GM18951 (cell line): Measurements from ENCODE around the gene LRP1.

ENCODE experiments used
- POLR2A ChIP-seq: IDR thresholded peaks from 4 replicates; pipeline ENCODE4 v1.6.1; 2011; ENCODE audit warnings: mild to moderate bottlenecking; ENCODE audit not compliant: insufficient read length, insufficient read depth; ENCODE audit errors: extremely low read depth
- in situ Hi-C: fragments of 300-500 bp; cut with MboI; formaldehyde crosslinking; loops from one replicate; pipeline ENCODE4 v1.12.0; 2022; ENCODE audit warnings: low sequenced_read_pairs, mixed read lengths, inconsistent platforms; ENCODE audit not compliant: unreplicated experiment

LRP1 gene

DNA sequence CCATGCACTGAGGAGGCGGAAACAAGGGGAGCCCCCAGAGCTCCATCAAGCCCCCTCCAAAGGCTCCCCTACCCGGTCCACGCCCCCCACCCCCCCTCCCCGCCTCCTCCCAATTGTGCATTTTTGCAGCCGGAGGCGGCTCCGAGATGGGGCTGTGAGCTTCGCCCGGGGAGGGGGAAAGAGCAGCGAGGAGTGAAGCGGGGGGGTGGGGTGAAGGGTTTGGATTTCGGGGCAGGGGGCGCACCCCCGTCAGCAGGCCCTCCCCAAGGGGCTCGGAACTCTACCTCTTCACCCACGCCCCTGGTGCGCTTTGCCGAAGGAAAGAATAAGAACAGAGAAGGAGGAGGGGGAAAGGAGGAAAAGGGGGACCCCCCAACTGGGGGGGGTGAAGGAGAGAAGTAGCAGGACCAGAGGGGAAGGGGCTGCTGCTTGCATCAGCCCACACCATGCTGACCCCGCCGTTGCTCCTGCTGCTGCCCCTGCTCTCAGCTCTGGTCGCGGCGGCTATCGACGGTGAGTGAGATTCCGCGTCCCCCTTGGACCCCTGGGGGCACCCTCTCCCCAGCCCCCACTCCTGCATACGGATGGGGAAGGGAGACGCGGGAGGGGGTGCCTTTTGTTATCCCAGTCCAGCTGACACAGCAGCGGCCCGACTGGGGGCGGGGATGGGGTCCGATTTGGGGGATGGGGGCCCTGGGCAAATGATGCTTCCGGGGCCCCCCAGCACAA lies 400 bp downstream of the LRP1 start:
- TF ChIP-seq POLR2A = no peak
- in situ Hi-C loops = no loop called here

DNA sequence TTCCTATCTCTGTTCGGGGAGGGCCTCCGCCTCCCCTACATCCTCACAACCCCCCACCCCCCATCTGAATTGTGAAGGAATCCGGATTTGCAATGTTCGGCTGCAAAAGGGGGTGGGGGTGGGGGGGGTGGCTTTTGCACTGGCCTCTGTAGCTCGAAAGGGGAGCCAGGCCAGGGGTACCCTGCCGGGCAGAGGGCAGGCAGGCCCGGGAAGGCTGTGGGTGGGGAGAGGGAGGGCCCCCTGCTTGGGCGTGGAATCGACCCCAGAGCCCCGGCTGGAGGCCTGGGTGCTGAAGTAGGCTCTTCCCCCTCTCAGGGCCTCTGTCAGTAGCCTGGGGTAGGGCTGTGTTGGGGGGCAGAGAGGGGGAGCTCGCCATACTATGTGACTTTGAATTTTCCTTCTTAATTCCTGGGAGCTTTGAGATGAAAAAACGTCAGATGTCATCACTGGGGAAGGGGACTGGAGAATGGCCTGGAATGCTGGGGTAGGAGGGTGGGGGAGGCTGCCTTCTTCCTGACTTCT lies 1.1 kb downstream of the LRP1 start:
- TF ChIP-seq POLR2A = no peak
- in situ Hi-C loops = no loop called here

DNA sequence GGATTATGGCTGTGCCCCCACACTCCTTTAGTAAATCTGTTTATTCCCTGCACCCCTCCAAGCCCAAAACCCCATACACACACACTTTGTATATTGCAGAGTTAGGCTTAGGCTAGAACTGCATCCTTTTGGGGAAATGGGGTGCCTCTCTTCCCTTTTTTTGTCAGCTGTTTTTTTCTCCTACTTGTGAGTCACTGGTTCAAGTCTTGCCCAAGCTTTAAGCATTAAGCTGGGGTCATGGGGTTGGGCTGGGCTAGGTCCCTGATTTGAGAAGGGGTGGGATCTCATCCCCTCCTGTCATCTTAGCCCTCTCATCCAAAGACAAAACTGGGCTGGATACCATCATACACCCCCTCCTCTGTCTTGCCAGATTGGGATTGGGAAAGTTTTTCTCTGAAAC lies 1.6 kb downstream of the LRP1 start:
- in situ Hi-C loops = no loop called here
- no peak for TF ChIP-seq POLR2A

DNA sequence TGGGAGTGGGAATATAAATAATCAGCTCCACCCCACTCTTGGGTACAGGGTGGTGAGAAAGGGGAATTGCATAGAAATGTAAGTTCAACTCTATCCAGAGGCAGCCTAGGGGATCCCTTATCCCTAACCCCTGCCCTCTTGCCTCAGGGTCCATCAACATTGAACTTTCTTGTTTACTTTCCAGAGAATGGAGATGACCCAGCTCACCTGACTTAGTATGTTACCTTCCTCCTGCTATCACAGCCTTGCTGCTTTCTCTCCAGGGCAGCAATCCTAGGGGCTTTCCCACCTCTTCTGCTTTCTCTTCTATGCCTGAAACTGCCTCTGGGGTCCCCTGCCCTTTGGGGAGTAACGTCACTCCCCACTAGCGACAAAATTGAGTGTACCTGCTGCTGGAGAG lies 2.7 kb downstream of the LRP1 start:
- in situ Hi-C loops = no loop called here
- no peak for TF ChIP-seq POLR2A

DNA sequence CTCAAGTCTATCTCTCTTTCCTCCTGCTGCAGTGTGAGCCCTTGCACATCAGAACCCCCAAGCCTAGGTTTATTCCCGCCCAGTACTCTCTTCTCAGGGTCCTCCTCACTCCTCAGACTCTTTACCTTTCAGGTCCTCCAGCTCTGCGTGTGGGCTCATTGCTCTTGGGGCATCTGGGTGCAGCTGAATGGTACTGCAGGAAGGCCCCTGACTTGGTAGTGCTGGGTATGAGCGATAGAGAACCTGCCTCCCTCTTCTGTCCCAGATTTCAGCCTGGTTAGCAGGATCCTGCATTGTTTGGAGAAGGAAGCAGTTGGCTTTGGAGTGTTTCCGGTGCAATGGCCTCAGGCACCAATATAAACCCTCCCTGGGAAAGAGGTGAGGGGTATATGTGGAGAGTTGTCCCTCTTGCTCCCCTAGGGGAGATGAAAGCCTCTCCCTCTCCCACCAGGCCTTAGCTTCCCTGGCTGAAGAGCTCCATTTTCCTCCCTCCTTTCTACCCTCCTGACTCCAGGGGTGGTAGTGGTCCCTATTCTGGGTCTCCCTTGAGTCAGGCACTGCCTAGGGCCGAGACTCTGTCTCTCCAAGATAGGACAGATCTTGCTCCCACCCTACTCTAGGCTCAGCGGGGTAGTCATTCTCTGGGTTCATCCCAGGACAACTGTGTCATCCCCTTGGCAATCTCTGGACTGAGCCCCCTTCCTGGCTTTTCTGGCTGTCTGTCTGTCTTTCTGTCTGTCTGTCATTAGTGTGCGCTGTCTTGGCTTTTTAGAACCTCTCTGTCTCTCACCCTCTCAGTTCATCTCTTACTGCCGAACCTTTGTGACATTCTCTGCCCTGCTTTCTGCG lies 3.8 kb downstream of the LRP1 start:
- no peak for TF ChIP-seq POLR2A

DNA sequence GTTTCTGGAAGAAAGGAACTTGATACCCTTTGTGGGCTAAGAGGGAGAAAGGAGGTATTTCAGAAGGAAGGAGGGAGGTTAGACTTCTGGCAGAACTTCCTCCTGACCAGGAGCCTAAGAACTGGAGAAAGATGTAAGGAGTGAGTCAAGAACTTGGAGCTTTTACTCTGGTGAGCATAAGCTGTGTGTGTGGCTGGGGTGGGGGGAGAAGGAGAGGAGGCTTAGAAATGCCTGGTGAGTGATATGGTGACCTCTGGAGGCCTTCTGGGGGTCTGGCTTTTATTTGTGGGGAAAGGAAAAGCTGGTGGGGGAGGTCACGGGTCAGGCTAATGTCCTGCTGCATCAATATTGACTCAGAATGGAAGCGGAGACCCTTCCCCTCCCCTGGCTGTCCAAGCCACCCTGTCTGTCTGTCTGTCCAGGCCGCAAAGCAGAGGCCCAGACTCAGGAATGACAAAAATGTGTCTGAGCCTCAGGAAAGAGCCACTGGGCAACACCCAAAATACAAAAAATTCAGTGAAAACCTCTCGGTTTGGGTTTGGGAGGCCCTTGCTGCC lies 4.8 kb downstream of the LRP1 start:
- in situ Hi-C loops = no loop called here
- TF ChIP-seq POLR2A = no peak

More for the DNA sequence above, 3.8 kb downstream of the LRP1 start:
- in situ Hi-C loops = no loop called here

DNA sequence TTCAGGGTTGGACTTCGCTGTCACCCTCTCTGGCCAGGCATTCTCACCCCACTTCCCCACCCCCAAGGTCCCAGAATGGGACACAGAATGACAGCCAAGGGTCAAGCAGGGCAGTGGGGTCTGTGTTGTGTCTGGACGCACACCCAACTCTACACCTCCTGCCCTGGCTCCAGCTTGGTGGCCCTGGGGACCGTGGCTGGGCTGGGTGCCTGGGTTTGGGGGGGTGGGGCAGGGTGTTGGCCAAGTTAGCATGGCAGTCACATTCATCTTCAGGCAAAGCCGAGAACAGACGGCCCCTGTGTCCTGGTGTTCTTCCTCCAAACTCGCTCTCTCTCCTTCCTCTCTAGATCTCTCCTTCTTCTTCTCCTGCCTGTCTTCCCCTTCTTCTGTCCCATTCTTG lies 5.6 kb downstream of the LRP1 start:
- TF ChIP-seq POLR2A = no peak
- in situ Hi-C loops = no loop called here

DNA sequence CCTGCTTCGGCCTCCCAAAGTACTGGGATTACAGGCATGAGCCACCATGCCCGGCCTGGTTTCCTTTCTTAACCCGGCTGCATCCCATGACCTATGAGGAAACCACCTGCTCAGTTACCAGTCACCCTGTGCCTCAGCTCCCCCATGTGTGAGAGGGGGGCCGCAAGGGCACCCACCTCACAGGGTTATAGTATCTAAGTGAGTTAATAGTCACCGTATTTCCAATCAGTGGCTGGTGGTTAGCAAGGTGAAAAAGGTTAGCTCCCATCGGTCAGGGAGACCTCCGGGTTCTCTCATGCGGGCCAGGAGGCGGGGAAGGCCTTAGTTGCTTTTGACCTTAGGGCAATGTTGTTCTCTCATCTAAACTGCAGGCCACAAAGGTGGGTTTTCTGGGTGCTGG lies 6.7 kb downstream of the LRP1 start:
- in situ Hi-C loops = no loop called here
- TF ChIP-seq POLR2A = no peak

DNA sequence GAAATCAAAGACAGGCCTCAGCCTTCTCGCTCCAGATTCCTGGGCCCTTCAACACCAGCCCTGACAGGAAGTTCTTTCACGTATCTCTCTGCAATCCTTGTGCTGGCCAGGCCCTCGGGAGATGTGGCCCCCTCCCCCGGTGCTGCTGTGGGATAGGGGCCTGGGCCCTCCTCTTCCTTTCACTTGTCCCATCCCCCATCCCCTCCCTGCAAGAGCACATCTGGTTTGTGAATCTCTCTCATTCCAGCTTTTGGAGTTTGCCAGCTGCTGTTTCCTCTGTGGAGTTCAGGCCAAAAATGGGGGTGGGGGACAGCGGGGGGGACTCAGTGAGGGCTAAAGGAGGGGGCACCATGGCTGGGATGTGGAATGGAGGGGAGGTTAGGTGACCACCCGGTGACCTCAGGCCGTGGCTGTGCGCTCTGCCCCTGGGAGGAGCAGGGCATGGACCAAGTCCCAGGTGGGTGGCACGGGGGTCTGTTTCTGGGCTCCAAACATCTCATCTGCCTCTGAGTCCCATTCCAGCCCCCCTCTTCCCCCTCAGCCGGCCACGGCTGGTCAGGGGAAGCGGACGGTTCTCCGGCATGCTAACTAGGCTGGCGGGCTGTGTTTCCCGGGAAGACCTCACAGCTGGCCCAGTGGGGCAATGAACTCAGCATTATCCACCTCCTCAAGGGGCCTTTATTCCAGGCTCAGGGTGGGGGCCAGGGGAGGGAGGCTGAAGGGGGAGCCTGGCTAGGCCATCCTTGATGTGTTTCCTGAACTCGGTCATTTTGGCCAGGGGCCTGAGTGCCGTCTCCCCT lies 7.4 kb downstream of the LRP1 start:
- TF ChIP-seq POLR2A = no peak
- in situ Hi-C loops = no loop called here

DNA sequence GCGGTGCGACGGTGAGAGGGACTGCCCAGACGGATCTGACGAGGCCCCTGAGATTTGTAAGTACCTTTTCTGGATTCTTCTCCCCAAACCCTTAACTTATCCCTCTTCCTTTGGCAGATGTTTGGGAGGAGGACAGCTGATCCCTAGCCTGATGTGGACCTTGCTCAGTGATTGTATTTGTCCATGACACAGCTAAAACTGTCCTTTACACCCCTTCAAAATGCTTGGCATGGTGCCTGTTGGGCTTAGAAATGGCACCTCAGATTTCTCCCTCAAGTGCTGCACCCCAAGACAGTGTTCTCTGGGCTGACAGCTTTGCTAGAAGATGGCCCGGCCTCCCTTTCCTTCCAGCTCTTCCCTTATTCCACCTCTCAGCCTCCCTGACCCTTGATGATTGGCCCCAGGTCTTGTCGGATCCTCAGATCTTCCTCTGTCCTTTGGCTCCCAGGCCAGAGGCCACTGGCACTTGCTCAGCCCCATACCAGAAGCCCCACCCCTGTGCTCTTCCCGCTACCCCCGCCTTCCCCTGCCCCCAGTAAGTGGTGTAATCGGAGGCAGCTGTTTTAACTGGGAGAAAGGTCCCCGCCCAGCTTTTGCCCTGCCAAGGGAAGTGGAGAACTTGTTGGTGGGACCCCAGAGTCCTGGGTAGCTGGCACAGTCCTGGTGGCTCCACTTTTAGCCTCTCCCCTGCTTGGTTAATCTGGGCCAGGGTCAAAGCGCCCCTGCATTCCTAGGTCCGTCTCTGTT lies 10.4 kb downstream of the LRP1 start:
- in situ Hi-C loops = no loop called here
- TF ChIP-seq POLR2A = no peak

DNA sequence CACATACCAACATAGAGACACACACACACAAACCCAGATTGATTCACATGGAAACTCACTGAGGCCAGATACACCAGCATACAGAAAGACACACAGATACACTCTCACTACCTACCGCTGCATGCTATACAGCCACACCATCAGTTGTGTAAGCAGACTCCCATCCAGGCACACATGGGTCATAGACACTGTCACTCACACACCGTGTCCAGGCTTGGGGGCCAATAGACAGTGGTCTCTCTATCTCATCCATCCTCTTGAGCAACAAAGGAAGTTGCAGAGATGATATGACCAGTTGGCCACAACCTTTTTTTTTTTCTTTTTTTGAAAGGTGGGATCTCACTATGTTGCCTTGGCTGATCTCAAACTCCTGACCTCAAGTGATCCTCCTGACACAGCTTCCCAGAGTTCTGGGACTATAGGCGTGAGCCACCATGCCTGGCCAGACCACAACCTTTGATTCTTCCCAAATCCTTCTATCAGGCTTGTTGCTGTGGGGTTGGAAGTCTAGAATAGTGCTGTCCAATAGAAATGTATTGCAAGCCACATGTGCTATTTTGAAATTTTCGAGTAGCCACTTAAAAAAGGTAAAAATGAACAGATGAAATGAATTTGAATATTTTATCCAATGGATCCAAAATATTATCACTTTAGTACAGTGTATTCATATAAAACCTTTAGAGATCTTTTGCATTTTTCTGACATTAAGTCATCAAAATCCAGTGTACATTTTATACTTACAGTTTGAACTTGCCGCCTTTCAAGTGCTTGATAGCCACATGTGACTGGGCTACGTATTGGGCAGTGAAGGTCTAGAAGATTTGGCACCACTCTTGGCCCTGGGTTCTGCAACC lies 11.7 kb downstream of the LRP1 start:
- in situ Hi-C loops = no loop called here

More for the DNA sequence above, 11.7 kb downstream of the LRP1 start:
- no peak for TF ChIP-seq POLR2A
